Measurements from ENCODE around the gene CUZD1. TPM values are rescaled to one million over a fixed set of nuclear protein-coding genes. Genes with fewer than 3 reads are reported as not detected.
A peak's percentile ranks its signal among the peaks of the same experiment; 100 is the strongest.

CUZD1 gene
- total and polyA plus RNA-seq, 9 of the 15 experiments (the other 6 are each of a cell fraction or from before 2014, with no cell fraction given): 0.51 to 1.7 (median 1.1) TPM

DNA sequence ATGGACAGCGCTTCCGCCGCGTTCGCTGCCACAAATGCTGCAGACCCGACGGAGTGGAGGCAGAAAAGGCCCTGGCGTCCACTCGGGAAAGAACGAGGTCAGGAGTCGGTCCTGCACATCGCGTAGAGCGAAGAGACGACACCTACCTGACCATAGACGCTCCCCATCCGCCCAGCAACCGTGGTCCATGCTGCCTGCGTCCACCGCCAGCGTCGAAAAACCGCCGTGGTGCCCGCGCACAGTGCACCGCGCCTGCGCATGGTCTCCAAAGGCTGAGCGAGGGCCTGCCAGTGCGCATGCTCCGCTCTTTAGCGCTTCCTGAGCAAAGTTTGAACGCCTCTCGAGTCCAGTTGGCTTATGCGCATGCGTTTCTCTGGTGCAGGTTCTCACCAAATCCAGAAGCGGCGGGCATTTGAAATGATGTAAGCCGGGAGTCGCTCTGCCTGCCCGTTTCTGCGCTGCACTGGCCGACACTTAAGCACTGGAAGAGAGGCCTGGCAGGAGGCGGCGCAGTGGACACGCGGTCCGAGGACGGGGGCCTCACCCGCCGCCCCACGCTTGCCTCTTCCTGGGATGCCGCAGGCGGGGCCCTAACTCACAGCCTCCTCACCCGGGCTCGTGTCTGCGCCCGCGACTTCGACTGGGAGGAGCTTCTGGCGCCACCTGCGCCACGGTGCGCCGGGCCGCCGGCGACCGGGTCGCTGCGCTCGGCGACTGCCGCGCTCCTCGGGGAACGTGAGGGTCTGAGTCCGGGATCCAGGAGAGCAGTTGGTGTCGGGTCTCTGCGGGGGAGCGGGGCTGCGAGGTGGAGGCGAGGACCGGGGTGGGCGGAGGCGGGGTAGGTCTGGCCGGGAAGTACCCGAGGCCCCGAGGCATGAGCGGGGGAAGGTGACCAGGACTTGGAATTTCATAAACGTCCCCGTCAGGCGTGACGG is 33.9 kb upstream of the CUZD1 start, which contains the start of gene FAM24B (continued):
- TF ChIP-seq SP1 (CRISPR knock-in tag; IDR thresholded peaks at IDR 0.05) (no peak), CC2D1A (IDR thresholded peaks at IDR 0.05) (no peak), SREBF1 (IDR thresholded peaks at IDR 0.05; ENCODE audit: borderline replicate concordance, low read depth, low read length) (no peak), SAFB (IDR thresholded peaks at IDR 0.05; ENCODE audit: borderline replicate concordance, low read depth, low read length) (peak; percentile 67; the same call in 1 of the 2 replicates), HEY1 (CRISPR knock-in tag; IDR thresholded peaks at IDR 0.05; ENCODE audit: borderline replicate concordance) (no peak), BRCA1 (IDR thresholded peaks at IDR 0.05) (no peak), BRCA1 (CRISPR knock-in tag; IDR thresholded peaks at IDR 0.05) (no peak), CBFB (CRISPR knock-in tag; IDR thresholded peaks at IDR 0.05) (no peak), EP400 (IDR thresholded peaks at IDR 0.05) (peak; percentile 90), HDAC1 (IDR thresholded peaks at IDR 0.05) (peak in 1 of 2 experiments; percentile 55; a peak in 2 of 4 replicates)
- TF ChIP-seq, protein P1, sequence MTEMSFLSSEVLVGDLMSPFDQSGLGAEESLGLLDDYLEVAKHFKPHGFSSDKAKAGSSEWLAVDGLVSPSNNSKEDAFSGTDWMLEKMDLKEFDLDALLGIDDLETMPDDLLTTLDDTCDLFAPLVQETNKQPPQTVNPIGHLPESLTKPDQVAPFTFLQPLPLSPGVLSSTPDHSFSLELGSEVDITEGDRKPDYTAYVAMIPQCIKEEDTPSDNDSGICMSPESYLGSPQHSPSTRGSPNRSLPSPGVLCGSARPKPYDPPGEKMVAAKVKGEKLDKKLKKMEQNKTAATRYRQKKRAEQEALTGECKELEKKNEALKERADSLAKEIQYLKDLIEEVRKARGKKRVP (CRISPR knock-in tag; IDR thresholded peaks at IDR 0.05): no peak
- TF ChIP-seq, protein P2, sequence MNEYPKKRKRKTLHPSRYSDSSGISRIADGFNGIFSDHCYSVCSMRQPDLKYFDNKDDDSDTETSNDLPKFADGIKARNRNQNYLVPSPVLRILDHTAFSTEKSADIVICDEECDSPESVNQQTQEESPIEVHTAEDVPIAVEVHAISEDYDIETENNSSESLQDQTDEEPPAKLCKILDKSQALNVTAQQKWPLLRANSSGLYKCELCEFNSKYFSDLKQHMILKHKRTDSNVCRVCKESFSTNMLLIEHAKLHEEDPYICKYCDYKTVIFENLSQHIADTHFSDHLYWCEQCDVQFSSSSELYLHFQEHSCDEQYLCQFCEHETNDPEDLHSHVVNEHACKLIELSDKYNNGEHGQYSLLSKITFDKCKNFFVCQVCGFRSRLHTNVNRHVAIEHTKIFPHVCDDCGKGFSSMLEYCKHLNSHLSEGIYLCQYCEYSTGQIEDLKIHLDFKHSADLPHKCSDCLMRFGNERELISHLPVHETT (CRISPR knock-in tag; conservative IDR thresholded peaks at IDR 0.05 in 1 of 2, IDR thresholded peaks at IDR 0.05 in 1 of 2): no peak
- TF ChIP-seq, protein P3, sequence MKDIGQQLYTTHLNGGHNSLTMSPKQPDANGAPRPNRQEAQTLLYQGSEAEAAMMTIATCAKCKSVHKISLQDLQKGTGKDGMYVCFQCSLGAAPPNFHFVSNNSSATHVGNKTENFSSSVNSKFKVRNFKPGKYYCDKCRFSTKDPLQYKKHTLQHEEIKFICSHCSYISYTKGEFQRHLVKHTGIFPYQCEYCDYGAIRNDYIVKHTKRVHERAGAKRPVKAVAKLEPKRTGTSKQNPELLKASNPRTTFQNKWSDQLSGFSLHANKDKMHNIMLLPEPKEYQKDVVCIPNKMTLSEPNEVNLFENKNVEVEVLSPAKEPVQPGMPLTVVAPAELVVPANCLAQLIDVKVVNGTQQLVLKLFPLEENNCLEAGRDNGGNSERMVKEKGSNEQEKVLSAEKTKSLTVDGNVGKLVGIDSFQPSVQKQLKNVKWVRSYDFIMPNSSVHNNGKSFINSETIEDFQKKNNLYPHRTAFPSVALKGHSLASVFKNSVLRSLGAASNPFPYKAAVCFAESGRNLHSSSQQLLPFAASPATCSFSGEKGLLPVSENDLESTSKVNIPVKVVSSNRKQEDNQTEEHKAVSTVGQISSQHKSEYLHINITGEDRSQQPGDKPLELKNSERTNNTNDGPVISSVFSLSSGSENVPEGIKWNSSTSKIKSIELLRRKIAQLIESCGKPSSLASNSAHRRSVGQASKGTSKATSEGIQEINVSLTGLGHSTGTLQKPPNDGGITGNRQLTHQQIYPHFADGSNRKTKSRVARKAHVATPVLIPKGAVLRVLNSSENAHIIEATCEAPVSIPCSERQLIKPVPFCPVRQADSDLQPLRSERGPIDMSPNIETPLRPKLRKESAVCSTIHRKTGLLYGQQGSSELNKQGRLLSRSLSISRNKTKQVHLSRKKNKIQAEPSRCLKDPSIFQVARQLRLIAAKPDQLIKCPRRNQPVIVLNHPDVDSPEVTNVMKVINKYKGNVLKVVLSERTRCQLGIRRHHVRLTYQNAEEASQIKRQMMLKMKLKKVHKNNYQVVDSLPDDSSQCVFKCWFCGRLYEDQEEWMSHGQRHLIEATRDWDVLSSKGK (CRISPR knock-in tag; IDR thresholded peaks at IDR 0.05): no peak
- TF ChIP-seq, protein P4, sequence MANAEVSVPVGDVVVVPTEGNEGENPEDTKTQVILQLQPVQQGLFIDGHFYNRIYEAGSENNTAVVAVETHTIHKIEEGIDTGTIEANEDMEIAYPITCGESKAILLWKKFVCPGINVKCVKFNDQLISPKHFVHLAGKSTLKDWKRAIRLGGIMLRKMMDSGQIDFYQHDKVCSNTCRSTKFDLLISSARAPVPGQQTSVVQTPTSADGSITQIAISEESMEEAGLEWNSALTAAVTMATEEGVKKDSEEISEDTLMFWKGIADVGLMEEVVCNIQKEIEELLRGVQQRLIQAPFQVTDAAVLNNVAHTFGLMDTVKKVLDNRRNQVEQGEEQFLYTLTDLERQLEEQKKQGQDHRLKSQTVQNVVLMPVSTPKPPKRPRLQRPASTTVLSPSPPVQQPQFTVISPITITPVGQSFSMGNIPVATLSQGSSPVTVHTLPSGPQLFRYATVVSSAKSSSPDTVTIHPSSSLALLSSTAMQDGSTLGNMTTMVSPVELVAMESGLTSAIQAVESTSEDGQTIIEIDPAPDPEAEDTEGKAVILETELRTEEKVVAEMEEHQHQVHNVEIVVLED (CRISPR knock-in tag; IDR thresholded peaks at IDR 0.05): 0 out of 2 replicates have a peak, but pooled peaks have one; percentile 25
- TF ChIP-seq, protein P5, sequence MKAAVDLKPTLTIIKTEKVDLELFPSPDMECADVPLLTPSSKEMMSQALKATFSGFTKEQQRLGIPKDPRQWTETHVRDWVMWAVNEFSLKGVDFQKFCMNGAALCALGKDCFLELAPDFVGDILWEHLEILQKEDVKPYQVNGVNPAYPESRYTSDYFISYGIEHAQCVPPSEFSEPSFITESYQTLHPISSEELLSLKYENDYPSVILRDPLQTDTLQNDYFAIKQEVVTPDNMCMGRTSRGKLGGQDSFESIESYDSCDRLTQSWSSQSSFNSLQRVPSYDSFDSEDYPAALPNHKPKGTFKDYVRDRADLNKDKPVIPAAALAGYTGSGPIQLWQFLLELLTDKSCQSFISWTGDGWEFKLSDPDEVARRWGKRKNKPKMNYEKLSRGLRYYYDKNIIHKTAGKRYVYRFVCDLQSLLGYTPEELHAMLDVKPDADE (conservative IDR thresholded peaks at IDR 0.05; ENCODE audit: control insufficient read depth, low read depth, low read length): no peak
